Spleen (tissue), 7 donors: Measurements from ENCODE around the gene NR3C2.

Experiments
- CTCF ChIP-seq, 11 experiments: fragments of 200-600 bp in 7 of 11; fragments of 450-650 bp in 4 of 11; sonication (generic) in 4 of 11; IDR thresholded peaks in 8 of 11; conservative IDR thresholded peaks in 3 of 11; 1 replicate in 7 of 11; 2 replicates in 4 of 11; pipeline versions ENCODE4 v1.4.0 to v1.8.0; 2016 to 2021; ENCODE audit warnings: antibody characterized with exemption in 11 of 11, inconsistent platforms in 4 of 11, mild to moderate bottlenecking in 1 of 11
- POLR2AphosphoS5 ChIP-seq, 3 donors: sonication (generic); formaldehyde crosslinking; IDR thresholded peaks; one replicate each; pipeline ENCODE4 v1.5.1; 2017; ENCODE audit warnings: antibody characterized with exemption in 3 of 3
- donor health status: DM: no; HTN: no; CAD: no; lungs with moderate emphysema.
- donor health status: DM: no; HTN: no; CAD: no.
- donor health status: DM: no; HTN: no; CAD: no.

- TF ChIP-seq POLR2AphosphoS5 (IDR thresholded peaks at IDR 0.05), result no peak
- no peak for TF ChIP-seq CTCF (IDR thresholded peaks at IDR 0.05 in 8 of 11, conservative IDR thresholded peaks at IDR 0.05 in 3 of 11)
These were observed 372.9 kb downstream of the NR3C2 start for GRCh38 chr4:148069086-148069894.
